HEK293T (cell line): ENCODE data around the gene COL6A3.

ENCODE experiments used
- BHLHE40 ChIP-seq: fragments of 450-650 bp; IDR thresholded peaks from 2 replicates; pipeline ENCODE4 v1.6.1; 2016; ENCODE audit warnings: mild to moderate bottlenecking, moderate library complexity, borderline replicate concordance
- CTBP1 ChIP-seq: fragments of 450-650 bp; IDR thresholded peaks from 2 replicates; pipeline ENCODE4 v1.6.1; 2016; ENCODE audit warnings: borderline replicate concordance
- FOXA1 ChIP-seq: fragments of 450-650 bp; IDR thresholded peaks from 2 replicates; pipeline ENCODE4 v1.6.1; 2016; ENCODE audit warnings: mild to moderate bottlenecking
- FOXM1 ChIP-seq: fragments of 450-650 bp; IDR thresholded peaks from 2 replicates; pipeline ENCODE4 v1.6.1; 2017; ENCODE audit warnings: mild to moderate bottlenecking, borderline replicate concordance
- LEF1 ChIP-seq: fragments of 450-650 bp; IDR thresholded peaks from 2 replicates; pipeline ENCODE4 v1.6.1; 2017; ENCODE audit warnings: mild to moderate bottlenecking, borderline replicate concordance
- SUZ12 ChIP-seq: fragments of 450-650 bp; IDR thresholded peaks from 2 replicates; pipeline ENCODE4 v1.6.1; 2016; ENCODE audit warnings: mild to moderate bottlenecking

GRCh38 chr2:237289139-237289538 is 124.8 kb downstream of the COL6A3 start:
- TF ChIP-seq CTBP1: no peak
- TF ChIP-seq FOXA1: no peak
- TF ChIP-seq FOXM1: no peak
- TF ChIP-seq LEF1: no peak
- TF ChIP-seq SUZ12: no peak
- TF ChIP-seq BHLHE40: no peak
